ENCODE results near the gene EED.

DNA sequence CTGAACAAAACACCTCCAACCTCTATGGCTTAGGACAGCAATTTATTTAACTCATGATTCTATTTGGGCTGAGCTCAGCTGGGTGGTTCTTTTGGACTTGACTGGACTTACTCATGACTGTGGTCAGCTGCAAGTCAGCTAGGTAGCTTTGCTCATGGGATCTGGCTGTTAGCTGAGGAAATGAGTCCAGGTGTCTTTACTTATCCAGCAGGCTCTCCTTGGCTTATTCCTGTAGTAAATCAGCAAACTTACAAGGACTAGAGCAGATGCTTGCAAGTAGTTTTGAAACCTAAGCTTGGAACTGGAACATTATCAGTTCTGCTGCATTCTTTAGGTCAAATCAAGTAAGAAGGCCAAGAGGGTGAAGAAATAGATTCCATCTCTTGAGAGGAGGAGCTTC lies 49.5 kb downstream of the EED start:
- TF ChIP-seq RARB (CRISPR knock-in tag; IDR thresholded peaks at IDR 0.05) = no peak
- no peak for TF ChIP-seq ESRRG (CRISPR knock-in tag; IDR thresholded peaks at IDR 0.05)
- TF ChIP-seq, protein P1, sequence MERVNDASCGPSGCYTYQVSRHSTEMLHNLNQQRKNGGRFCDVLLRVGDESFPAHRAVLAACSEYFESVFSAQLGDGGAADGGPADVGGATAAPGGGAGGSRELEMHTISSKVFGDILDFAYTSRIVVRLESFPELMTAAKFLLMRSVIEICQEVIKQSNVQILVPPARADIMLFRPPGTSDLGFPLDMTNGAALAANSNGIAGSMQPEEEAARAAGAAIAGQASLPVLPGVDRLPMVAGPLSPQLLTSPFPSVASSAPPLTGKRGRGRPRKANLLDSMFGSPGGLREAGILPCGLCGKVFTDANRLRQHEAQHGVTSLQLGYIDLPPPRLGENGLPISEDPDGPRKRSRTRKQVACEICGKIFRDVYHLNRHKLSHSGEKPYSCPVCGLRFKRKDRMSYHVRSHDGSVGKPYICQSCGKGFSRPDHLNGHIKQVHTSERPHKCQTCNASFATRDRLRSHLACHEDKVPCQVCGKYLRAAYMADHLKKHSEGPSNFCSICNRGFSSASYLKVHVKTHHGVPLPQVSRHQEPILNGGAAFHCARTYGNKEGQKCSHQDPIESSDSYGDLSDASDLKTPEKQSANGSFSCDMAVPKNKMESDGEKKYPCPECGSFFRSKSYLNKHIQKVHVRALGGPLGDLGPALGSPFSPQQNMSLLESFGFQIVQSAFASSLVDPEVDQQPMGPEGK (CRISPR knock-in tag; IDR thresholded peaks at IDR 0.05; ENCODE audit: borderline replicate concordance) = no peak
- TF ChIP-seq SNAI2 (CRISPR knock-in tag; IDR thresholded peaks at IDR 0.05) = no peak
- TF ChIP-seq ZFP30 (CRISPR knock-in tag; IDR thresholded peaks at IDR 0.05) = no peak
